GM23338 (cell line): ENCODE results near the gene C16orf78. TPM values are rescaled to one million over a fixed set of nuclear protein-coding genes. Genes with fewer than 3 reads are reported as not detected.

Experiments used
- ATAC-seq: fragments of 200-7000 bp; cut with Tn5 transposase; 3 replicates; pipeline ENCODE4 v1.9.1; 2020
- DNase-seq: peaks from one replicate; pipeline ENCODE4 v3.0.0-alpha.2; 2015; ENCODE audit warnings: low spot score
- H2AFZ ChIP-seq: fragments of 200-600 bp; sonication (generic); 2 replicates; pipeline ENCODE4 v1.8.0; 2016; ENCODE audit warnings: antibody characterized with exemption, mild to moderate bottlenecking, moderate library complexity
- H3F3A ChIP-seq: fragments of 200-600 bp; sonication (generic); replicated peaks from 2 replicates; pipeline ENCODE4 v1.8.0; 2017; ENCODE audit warnings: antibody characterized with exemption, mixed run types, low read depth
- H3K27ac ChIP-seq: fragments of 200-600 bp; sonication (generic); 2 replicates; pipeline ENCODE4 v1.6.1; 2016; ENCODE audit warnings: low read depth
- H3K27me3 ChIP-seq: fragments of 200-600 bp; sonication (generic); 2 replicates; pipeline ENCODE4 v1.8.0; 2016; ENCODE audit warnings: mild to moderate bottlenecking, mixed run types, moderate library complexity; ENCODE audit not compliant: insufficient read depth
- H3K36me3 ChIP-seq: fragments of 200-600 bp; sonication (generic); 2 replicates; pipeline ENCODE4 v1.8.0; 2016; ENCODE audit warnings: mild to moderate bottlenecking; ENCODE audit not compliant: insufficient read depth
- H3K4me1 ChIP-seq: fragments of 200-600 bp; sonication (generic); 2 replicates; pipeline ENCODE4 v1.8.0; 2016; ENCODE audit warnings: mild to moderate bottlenecking, moderate library complexity; ENCODE audit not compliant: insufficient read depth
- H3K4me2 ChIP-seq: fragments of 200-600 bp; sonication (generic); 2 replicates; pipeline ENCODE4 v1.7.1; 2017; ENCODE audit warnings: mixed run types
- H3K4me3 ChIP-seq: fragments of 200-600 bp; sonication (generic); 2 replicates; pipeline ENCODE4 v1.6.1; 2016; ENCODE audit warnings: mixed run types
- H3K79me2 ChIP-seq: fragments of 200-600 bp; sonication (generic); replicated peaks from 2 replicates; pipeline ENCODE4 v1.8.0; 2017; ENCODE audit warnings: mild to moderate bottlenecking; ENCODE audit not compliant: insufficient read depth
- H3K9me2 ChIP-seq: fragments of 200-600 bp; sonication (generic); 2 replicates; pipeline ENCODE4 v1.8.0; 2017; ENCODE audit not compliant: insufficient read depth
- H4K20me1 ChIP-seq: fragments of 200-600 bp; sonication (generic); replicated peaks from 2 replicates; pipeline ENCODE4 v1.8.0; 2017; ENCODE audit warnings: mild to moderate bottlenecking; ENCODE audit not compliant: insufficient read depth
- H3K27ac Mint-ChIP-seq: 2 replicates; pipeline ENCODE4 v1.8.0; 2020; ENCODE audit warnings: inconsistent platforms, mild to moderate bottlenecking, moderate library complexity, mixed read lengths
- H3K27me3 Mint-ChIP-seq: 3 replicates; pipeline ENCODE4 v1.8.0; 2022; ENCODE audit warnings: low read depth, mild to moderate bottlenecking, moderate library complexity, mixed read lengths, inconsistent platforms; ENCODE audit not compliant: insufficient read depth, poor library complexity
- H3K36me3 Mint-ChIP-seq: 3 replicates; pipeline ENCODE4 v1.8.0; 2021; ENCODE audit warnings: low read depth, mild to moderate bottlenecking, inconsistent platforms, moderate library complexity, mixed read lengths
- H3K4me1 Mint-ChIP-seq: 3 replicates; pipeline ENCODE4 v1.8.0; 2020; ENCODE audit warnings: mild to moderate bottlenecking, inconsistent platforms, mixed read lengths
- H3K4me3 Mint-ChIP-seq: 3 replicates; pipeline ENCODE4 v1.8.0; 2021; ENCODE audit warnings: moderate library complexity, mild to moderate bottlenecking, inconsistent platforms, mixed read lengths
- H3K9me3 Mint-ChIP-seq: 3 replicates; pipeline ENCODE4 v1.8.0; 2020; ENCODE audit warnings: moderate library complexity, mild to moderate bottlenecking, inconsistent platforms, mixed read lengths
- CREB1 ChIP-seq: fragments of 250-450 bp; sonication (Bioruptor Pico); IDR thresholded peaks from 2 replicates; pipeline ENCODE4 v1.5.0; 2020; ENCODE audit warnings: low read depth, mild to moderate bottlenecking, moderate library complexity
- EZH2 ChIP-seq: fragments of 200-600 bp; sonication (generic); IDR thresholded peaks from one replicate; pipeline ENCODE4 v1.8.0; 2017; ENCODE audit warnings: antibody characterized with exemption, mild to moderate bottlenecking, low read depth; ENCODE audit not compliant: unreplicated experiment
- EZH2phosphoT487 ChIP-seq: fragments of 200-600 bp; sonication (generic); IDR thresholded peaks from one replicate; pipeline ENCODE4 v1.8.1; 2018; ENCODE audit warnings: antibody characterized with exemption; ENCODE audit not compliant: unreplicated experiment
- JUNB ChIP-seq: IDR thresholded peaks from one replicate; pipeline ENCODE4 v1.6.1; 2016; ENCODE audit warnings: antibody characterized with exemption; ENCODE audit not compliant: unreplicated experiment
- NANOG ChIP-seq: IDR thresholded peaks from 2 replicates; pipeline ENCODE4 v1.6.1; 2016; ENCODE audit warnings: antibody characterized with exemption, borderline replicate concordance
- POLR2AphosphoS5 ChIP-seq: IDR thresholded peaks from 2 replicates; pipeline ENCODE4 v1.6.1; 2016; ENCODE audit warnings: antibody characterized with exemption, low read depth
- STAT1 ChIP-seq: IDR thresholded peaks from one replicate; pipeline ENCODE4 v1.6.1; 2016; ENCODE audit warnings: antibody characterized with exemption; ENCODE audit not compliant: unreplicated experiment
- ZNF114 ChIP-seq: fragments of 250-450 bp; sonication (Bioruptor Pico); IDR thresholded peaks from 2 replicates; pipeline ENCODE4 v1.5.0; 2020; ENCODE audit warnings: mild to moderate bottlenecking, moderate library complexity
- ZNF331 ChIP-seq: fragments of 250-450 bp; sonication (Bioruptor Pico); IDR thresholded peaks from 2 replicates; pipeline ENCODE4 v1.5.0; 2020; ENCODE audit warnings: low read depth, mild to moderate bottlenecking, moderate library complexity
- polyA plus RNA-seq: library from polyadenylated mRNA; unstranded; fragments of >200 nt; fragmentation: Nextera tagmentation; extraction: Ambion mirVana; gene quantifications from 2 replicates; pipeline ENCODE4 v1.2.1, GENCODE V29; 2016
- total RNA-seq: library from RNA; depleted of rRNA; stranded (reverse); fragments of >200 nt; shearing (Covaris generic); gene quantifications from 2 replicates; pipeline ENCODE4 v1.2.3, GENCODE V29; 2014
- TF ChIP-seq, protein P1 (sequence below), 2 experiments: fragments of 200-600 bp in 1 of 2; sonication (generic) in 1 of 2; conservative IDR thresholded peaks; 2 replicates each; pipeline versions ENCODE4 v1.5.1 to v1.6.1; 2016 to 2017; ENCODE audit warnings: antibody characterized with exemption in 2 of 2, low read depth in 2 of 2, mild to moderate bottlenecking in 2 of 2, moderate library complexity in 1 of 2
- TF ChIP-seq, protein P2 (sequence below): fragments of 250-450 bp; sonication (Bioruptor Pico); IDR thresholded peaks from 2 replicates; pipeline ENCODE4 v1.5.0; 2020; ENCODE audit warnings: mild to moderate bottlenecking, moderate library complexity

C16orf78 gene
- total and polyA plus RNA-seq, 2 experiments from 2014 or later, result not detected

DNA sequence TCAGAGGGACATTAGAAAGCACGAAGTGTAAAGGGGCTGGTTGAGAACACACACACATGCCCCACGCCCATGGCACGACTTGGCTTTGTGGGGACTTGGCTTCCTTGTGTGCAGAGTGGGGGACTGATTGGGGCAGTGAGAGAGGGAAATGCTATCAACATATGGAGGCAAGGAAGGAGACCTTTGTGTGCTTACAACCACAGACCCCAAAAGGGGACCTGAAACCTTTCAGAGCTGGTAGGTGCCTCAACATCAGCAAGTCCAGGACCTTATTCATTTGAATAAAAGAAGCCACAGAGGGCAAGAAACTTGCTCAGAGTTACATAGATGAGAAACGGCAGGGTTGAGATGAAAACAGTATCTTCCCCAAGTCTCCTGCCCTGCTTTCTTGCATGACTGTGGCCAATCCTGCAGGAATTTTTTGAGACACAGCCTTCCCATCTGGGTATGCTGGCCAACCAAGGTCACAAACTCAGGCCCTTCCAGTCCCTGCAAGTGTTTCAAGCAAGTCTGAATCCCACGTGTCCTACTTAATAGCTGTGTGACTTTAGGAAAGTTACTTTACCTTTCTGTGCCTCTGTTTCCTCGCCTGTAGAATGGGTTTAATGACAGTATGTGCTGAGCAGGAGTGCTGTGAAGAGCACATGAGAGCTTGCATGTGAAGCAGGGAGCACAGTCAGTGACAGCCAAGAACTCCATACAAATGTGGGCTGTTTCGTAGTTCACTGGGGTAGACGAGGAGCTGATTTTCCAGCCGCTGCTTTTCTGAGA is 26.2 kb downstream of the C16orf78 start:
- Mint-ChIP-seq H3K27me3 (peaks cover 5% of the 10 kb centered on the region), H3K4me3 (no peak overlapping the region), H3K4me1 (no peaks in the 10 kb centered on the region), H3K27ac (no peak overlapping the region), H3K36me3 (peaks cover 4% of the 10 kb centered on the region; the same call in 2 of the 3 replicates), H3K9me3 (peaks cover 7% of the 10 kb centered on the region)
- no peak overlapping the region for H3K4me3 ChIP-seq
- H3K36me3 ChIP-seq, result no peaks in the 10 kb centered on the region
- no peak overlapping the region for H3K4me2 ChIP-seq
- H3K27me3 ChIP-seq, result no peaks in the 10 kb centered on the region
- no peaks in the 10 kb centered on the region for H3K79me2 ChIP-seq
- no peak overlapping the region for H2AFZ ChIP-seq
- H4K20me1 ChIP-seq, result no peaks in the 10 kb centered on the region
- no peak for DNase-seq
- H3K27ac ChIP-seq, result no peak overlapping the region
- no peak for TF ChIP-seq CREB1 (CRISPR knock-in tag)
- TF ChIP-seq POLR2AphosphoS5, result no peak
- TF ChIP-seq STAT1, result no peak
- TF ChIP-seq, protein P1, sequence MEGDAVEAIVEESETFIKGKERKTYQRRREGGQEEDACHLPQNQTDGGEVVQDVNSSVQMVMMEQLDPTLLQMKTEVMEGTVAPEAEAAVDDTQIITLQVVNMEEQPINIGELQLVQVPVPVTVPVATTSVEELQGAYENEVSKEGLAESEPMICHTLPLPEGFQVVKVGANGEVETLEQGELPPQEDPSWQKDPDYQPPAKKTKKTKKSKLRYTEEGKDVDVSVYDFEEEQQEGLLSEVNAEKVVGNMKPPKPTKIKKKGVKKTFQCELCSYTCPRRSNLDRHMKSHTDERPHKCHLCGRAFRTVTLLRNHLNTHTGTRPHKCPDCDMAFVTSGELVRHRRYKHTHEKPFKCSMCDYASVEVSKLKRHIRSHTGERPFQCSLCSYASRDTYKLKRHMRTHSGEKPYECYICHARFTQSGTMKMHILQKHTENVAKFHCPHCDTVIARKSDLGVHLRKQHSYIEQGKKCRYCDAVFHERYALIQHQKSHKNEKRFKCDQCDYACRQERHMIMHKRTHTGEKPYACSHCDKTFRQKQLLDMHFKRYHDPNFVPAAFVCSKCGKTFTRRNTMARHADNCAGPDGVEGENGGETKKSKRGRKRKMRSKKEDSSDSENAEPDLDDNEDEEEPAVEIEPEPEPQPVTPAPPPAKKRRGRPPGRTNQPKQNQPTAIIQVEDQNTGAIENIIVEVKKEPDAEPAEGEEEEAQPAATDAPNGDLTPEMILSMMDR (conservative IDR thresholded peaks at IDR 0.05; ENCODE audit: low read depth in 2 of 2), result no peak
- TF ChIP-seq EZH2phosphoT487, result no peak
- TF ChIP-seq, protein P2, sequence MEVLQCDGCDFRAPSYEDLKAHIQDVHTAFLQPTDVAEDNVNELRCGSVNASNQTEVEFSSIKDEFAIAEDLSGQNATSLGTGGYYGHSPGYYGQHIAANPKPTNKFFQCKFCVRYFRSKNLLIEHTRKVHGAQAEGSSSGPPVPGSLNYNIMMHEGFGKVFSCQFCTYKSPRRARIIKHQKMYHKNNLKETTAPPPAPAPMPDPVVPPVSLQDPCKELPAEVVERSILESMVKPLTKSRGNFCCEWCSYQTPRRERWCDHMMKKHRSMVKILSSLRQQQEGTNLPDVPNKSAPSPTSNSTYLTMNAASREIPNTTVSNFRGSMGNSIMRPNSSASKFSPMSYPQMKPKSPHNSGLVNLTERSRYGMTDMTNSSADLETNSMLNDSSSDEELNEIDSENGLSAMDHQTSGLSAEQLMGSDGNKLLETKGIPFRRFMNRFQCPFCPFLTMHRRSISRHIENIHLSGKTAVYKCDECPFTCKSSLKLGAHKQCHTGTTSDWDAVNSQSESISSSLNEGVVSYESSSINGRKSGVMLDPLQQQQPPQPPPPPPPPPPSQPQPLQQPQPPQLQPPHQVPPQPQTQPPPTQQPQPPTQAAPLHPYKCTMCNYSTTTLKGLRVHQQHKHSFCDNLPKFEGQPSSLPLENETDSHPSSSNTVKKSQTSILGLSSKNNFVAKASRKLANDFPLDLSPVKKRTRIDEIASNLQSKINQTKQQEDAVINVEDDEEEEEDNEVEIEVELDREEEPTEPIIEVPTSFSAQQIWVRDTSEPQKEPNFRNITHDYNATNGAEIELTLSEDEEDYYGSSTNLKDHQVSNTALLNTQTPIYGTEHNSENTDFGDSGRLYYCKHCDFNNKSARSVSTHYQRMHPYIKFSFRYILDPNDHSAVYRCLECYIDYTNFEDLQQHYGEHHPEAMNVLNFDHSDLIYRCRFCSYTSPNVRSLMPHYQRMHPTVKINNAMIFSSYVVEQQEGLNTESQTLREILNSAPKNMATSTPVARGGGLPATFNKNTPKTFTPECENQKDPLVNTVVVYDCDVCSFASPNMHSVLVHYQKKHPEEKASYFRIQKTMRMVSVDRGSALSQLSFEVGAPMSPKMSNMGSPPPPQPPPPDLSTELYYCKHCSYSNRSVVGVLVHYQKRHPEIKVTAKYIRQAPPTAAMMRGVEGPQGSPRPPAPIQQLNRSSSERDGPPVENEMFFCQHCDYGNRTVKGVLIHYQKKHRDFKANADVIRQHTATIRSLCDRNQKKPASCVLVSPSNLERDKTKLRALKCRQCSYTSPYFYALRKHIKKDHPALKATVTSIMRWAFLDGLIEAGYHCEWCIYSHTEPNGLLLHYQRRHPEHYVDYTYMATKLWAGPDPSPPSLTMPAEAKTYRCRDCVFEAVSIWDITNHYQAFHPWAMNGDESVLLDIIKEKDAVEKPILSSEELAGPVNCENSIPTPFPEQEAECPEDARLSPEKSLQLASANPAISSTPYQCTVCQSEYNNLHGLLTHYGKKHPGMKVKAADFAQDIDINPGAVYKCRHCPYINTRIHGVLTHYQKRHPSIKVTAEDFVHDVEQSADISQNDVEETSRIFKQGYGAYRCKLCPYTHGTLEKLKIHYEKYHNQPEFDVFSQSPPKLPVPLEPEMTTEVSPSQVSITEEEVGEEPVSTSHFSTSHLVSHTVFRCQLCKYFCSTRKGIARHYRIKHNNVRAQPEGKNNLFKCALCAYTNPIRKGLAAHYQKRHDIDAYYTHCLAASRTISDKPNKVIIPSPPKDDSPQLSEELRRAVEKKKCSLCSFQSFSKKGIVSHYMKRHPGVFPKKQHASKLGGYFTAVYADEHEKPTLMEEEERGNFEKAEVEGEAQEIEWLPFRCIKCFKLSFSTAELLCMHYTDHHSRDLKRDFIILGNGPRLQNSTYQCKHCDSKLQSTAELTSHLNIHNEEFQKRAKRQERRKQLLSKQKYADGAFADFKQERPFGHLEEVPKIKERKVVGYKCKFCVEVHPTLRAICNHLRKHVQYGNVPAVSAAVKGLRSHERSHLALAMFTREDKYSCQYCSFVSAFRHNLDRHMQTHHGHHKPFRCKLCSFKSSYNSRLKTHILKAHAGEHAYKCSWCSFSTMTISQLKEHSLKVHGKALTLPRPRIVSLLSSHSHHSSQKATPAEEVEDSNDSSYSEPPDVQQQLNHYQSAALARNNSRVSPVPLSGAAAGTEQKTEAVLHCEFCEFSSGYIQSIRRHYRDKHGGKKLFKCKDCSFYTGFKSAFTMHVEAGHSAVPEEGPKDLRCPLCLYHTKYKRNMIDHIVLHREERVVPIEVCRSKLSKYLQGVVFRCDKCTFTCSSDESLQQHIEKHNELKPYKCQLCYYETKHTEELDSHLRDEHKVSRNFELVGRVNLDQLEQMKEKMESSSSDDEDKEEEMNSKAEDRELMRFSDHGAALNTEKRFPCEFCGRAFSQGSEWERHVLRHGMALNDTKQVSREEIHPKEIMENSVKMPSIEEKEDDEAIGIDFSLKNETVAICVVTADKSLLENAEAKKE, result no peak
- TF ChIP-seq ZNF331, result no peak
- TF ChIP-seq JUNB, result no peak
- no peak for TF ChIP-seq EZH2
- no peak for TF ChIP-seq ZNF114 (CRISPR knock-in tag)
- TF ChIP-seq NANOG, result no peak
- ATAC-seq, result no peak
- H3K4me1 ChIP-seq, result no peaks in the 10 kb centered on the region
- H3K9me2 ChIP-seq, result peaks cover 4% of the 10 kb centered on the region; the same call in 1 of the 2 replicates
- no peaks in the 10 kb centered on the region for H3F3A ChIP-seq
